Coronary artery (tissue), 2 donors: Measurements from ENCODE around the gene PCBD1.

Source experiments
- DNase-seq: peaks from one replicate; pipeline ENCODE4 v3.0.0-alpha.2; 2017; ENCODE audit warnings: low spot score
- H3K27ac ChIP-seq, 2 donors: fragments of 200-600 bp; sonication (generic); one replicate each; pipeline ENCODE4 v1.5.1; 2016 to 2019
- H3K4me3 ChIP-seq: fragments of 200-600 bp; sonication (generic); 2 replicates; pipeline ENCODE4 v1.5.1; 2016; ENCODE audit warnings: mild to moderate bottlenecking, moderate library complexity
- TF ChIP-seq, protein P1 (sequence below): fragments of 200-600 bp; sonication (generic); IDR thresholded peaks from one replicate; pipeline ENCODE4 v1.5.1; 2019; ENCODE audit warnings: antibody characterized with exemption

Gene PCBD1

DNA sequence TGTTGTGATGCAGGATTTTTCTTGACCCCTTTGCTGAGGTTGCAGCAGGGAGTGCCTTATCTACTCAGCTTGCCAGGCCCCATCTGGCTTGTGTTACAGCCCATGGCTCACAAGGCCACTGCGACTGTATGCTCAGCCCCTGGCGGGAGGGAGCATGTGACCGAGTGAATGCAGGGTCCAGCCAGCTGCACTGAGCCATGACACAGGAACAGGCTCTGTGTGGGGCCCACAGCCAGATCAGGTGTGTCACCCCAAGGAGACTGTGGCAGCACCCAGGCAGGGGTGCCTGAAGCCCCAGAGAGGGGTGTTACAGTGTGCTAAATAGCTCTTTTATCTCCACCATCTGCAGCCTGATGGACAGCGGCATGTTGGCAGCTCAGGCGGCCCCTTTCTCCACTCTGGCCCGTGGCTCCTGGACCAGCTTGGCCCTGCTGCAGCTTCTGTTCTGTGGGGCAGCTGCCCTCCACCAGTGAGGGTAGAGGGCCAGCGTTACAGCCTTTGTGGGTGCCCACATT lies 2.6 kb upstream of the PCBD1 start:
- DNase-seq, result no peak

DNA sequence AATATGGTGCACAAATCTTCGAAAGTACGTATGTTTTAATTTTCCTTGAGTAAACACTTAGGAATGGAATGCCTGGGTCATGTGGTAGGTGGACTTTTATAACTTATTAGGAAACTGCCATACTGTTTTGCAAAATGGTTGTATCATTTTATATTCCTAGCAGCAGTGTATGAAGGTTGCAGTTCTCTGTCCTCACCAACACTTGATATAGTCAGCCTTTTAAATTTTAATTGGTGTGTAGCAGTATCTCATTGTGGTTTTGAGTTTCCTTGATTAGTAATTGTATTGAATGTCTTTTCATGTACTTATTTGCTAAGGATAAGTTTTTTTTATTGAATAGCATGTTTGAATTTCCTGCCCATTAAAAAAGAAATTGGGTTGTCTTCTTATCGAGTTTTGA lies 926 bp upstream of the PCBD1 start:
- Histone ChIP-seq H3K27ac (no peak overlapping the region), H3K4me3 (no peak overlapping the region)
- TF ChIP-seq, protein P1, sequence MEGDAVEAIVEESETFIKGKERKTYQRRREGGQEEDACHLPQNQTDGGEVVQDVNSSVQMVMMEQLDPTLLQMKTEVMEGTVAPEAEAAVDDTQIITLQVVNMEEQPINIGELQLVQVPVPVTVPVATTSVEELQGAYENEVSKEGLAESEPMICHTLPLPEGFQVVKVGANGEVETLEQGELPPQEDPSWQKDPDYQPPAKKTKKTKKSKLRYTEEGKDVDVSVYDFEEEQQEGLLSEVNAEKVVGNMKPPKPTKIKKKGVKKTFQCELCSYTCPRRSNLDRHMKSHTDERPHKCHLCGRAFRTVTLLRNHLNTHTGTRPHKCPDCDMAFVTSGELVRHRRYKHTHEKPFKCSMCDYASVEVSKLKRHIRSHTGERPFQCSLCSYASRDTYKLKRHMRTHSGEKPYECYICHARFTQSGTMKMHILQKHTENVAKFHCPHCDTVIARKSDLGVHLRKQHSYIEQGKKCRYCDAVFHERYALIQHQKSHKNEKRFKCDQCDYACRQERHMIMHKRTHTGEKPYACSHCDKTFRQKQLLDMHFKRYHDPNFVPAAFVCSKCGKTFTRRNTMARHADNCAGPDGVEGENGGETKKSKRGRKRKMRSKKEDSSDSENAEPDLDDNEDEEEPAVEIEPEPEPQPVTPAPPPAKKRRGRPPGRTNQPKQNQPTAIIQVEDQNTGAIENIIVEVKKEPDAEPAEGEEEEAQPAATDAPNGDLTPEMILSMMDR, result no peak
- no peak for DNase-seq

More for the DNA sequence above, 2.6 kb upstream of the PCBD1 start:
- TF ChIP-seq, protein P1, result no peak
- H3K27ac ChIP-seq, result no peak overlapping the region
- no peak overlapping the region for H3K4me3 ChIP-seq

DNA sequence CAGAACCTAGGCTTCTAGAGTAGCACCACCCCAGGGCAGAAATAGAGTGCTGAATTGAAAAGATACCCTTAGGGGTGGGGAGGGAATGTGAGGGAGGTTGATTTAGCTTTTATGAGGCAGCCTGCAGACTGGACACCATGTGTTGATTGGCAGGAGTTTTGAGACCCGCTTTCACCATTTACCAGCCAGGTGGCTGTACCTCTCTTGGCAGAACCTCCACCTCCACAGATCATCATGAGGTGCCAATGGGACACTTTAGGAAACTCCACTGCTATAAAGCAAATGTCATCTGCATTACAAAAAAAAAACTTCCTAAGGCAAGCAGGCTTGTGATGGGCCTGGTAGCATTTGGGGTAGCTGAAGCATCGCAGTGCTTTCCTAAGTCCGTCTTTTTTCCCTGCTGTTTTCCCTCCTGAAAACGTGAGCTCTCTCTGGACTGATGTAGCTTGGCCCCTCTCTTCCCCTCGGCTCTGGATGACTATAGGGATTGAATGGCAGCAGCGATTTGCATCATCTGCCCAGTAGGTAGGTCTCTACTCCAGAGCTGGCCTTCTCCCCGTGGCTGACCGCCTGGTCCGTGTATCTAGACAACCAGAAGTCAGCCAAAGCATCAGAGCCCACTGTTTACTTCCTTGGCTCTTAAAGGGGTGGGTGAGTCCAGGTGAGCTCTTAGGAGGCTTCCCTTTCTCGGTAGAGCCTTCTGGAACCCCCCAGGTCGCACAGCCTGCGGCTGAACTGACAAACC lies 1.3 kb downstream of the PCBD1 start:
- TF ChIP-seq, protein P1, result no peak
- DNase-seq, result no peak
- Histone ChIP-seq H3K27ac (peak overlapping the region; percentile 92 to 96), H3K4me3 (peak overlapping the region; percentile 84)

DNA sequence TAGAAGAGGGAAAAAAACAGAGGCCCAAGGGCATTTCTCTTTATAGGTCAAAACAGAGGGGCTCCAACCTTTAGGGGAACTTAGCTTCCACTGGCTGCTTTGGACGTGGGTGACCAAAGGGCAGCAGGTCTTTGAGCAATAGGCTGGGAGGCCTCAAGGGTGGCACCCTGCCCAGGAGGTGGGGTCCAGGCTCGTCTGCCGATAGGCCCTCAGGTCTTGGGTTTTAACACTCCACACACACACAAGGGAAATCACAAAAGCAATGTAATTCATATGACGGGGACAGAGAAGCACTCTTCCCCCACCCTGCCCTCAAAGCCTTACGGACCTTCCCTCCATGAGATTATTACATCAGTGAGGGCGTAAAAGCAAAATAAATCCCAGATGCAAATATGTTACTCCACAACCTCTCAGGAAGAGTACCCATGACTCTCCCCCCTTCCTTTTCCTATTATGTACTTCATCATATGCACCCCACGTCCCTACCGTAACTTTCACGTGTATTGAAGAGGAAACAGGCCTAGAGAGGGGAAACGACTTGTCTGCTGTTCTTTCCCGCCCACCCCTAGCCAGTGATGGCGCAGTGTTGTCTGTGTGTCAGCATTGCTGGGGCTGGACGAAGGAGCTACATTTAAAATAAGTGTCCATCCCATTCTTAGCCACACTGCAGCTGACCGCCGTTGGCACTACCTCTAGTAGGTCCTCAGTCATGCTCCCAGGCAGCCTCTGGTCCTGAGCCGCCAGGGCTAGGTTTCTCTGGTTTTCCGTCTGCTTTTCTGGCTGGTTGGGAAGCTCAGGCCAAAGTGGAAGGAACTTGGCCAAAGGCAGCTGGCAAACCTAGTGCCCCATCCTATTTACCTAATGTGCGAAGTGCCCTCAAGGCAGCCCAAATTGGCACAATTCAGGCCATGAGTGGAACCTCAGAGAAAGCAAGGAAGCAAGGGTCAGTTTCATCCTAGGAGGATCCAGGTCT lies 2.1 kb downstream of the PCBD1 start:
- TF ChIP-seq, protein P1, result no peak
- no peak for DNase-seq
- no peak overlapping the region for H3K4me3 ChIP-seq
- H3K27ac ChIP-seq, result peak overlapping the region in 1 of 2 donors; percentile 35

DNA sequence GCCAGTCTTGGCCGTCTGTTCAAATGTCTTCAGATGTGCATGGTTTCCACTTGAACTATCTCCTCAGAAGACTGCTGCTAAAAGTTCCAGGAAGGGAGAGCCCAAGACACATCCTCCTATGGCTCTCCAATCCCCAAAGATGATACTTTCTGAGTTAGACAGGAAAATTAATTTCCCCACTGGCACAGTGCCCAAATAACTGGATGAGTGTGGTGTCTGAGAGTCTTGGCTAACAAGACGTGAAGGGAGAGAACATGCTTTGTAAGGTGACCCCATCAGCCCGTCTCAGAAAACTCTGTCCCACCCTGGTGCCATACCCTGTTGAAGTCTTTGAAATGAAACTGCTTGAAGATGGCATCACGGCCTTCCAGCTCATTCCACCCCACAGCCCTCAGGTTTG lies 2.9 kb downstream of the PCBD1 start:
- no peak overlapping the region for H3K27ac ChIP-seq
- DNase-seq, result no peak
- H3K4me3 ChIP-seq, result no peak overlapping the region

DNA sequence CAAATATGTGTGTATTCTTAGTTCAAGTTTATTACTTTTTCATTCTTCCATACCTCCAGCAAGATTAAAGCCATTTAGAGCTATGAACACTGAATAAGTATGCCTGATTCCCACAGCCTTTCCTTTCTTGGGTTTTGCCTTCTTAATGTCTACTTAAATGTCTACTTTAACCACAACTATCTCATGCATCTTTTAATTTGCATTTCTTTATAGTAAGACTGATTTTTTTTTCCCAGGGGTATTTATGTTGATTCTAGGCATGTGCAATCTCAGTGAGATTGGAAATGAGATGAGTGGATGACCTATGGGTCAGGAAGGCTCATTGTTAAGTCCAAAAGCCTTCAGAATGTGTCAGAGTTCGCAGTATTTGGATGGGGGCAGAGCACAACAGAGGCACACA lies 3.6 kb downstream of the PCBD1 start:
- DNase-seq, result no peak
- H3K27ac ChIP-seq, result no peak overlapping the region
- TF ChIP-seq, protein P1, result no peak
- no peak overlapping the region for H3K4me3 ChIP-seq

More for the DNA sequence above, 2.9 kb downstream of the PCBD1 start:
- TF ChIP-seq, protein P1, result no peak
